ENCODE measurements around the gene CTIF. TPM values are rescaled to one million over a fixed set of nuclear protein-coding genes. Genes with fewer than 3 reads are reported as not detected.

Gene CTIF
- total and polyA plus RNA-seq, 11 donors, result 21.2 to 93.0 (median 68.0) TPM

GRCh38 chr18:48766026-48766425 is 227.2 kb downstream of the CTIF start:
- Histone ChIP-seq H3K27ac (peak overlapping the region in 9 of 12 donors; percentile 12 to 94 (median 80)), H3K9me3 (no peaks in the 10 kb centered on the region), H3K4me1 (peaks cover 0 to 93% (median 42%) of the 10 kb centered on the region in 12 donors), H3K27me3 (no peaks in the 10 kb centered on the region), H3K36me3 (peaks cover 0 to 25% (median 4%) of the 10 kb centered on the region in 9 donors), H3K4me3 (no peak overlapping the region)
- TF ChIP-seq, protein P1, sequence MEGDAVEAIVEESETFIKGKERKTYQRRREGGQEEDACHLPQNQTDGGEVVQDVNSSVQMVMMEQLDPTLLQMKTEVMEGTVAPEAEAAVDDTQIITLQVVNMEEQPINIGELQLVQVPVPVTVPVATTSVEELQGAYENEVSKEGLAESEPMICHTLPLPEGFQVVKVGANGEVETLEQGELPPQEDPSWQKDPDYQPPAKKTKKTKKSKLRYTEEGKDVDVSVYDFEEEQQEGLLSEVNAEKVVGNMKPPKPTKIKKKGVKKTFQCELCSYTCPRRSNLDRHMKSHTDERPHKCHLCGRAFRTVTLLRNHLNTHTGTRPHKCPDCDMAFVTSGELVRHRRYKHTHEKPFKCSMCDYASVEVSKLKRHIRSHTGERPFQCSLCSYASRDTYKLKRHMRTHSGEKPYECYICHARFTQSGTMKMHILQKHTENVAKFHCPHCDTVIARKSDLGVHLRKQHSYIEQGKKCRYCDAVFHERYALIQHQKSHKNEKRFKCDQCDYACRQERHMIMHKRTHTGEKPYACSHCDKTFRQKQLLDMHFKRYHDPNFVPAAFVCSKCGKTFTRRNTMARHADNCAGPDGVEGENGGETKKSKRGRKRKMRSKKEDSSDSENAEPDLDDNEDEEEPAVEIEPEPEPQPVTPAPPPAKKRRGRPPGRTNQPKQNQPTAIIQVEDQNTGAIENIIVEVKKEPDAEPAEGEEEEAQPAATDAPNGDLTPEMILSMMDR (IDR thresholded peaks at IDR 0.05), result no peak
- TF ChIP-seq POLR2A (IDR thresholded peaks at IDR 0.05), result no peak
- DNase-seq (no peak), ATAC-seq (no peak)
- intact Hi-C loops (cut with DNase I), result loop anchor here in 1 of 10 donors (10.0 kb wide), 1 partner anchor 51 kb away; no protein-coding TSS in a partner anchor
- 75 to 85% (median 78%) methylated on average over 4 of the region's 4 CpGs for WGBS, 4 donors

DNA sequence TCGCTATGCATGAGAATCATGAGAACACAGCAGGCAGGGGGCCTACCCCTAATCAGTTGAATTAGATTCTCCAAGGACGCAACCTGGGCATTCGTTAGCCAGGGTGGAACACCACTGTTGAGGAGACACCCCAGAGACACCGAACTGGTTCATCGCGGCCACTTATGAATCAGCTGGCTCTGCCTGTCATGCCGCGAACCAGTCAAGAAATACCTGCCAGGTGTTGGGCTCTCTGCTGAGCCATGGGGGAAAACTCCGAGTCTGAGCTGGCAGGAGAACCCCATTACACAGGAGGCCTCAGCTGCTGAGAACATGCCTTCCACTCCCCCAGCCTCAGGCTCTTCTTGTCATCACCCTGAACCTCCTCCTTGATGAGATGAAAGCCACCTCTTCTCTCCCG is 227.7 kb downstream of the CTIF start:
- TF ChIP-seq, protein P1 (IDR thresholded peaks at IDR 0.05), result no peak
- TF ChIP-seq POLR2A (IDR thresholded peaks at IDR 0.05), result no peak
- 84 to 96% (median 87%) methylated on average over 8 to 10 of the region's 10 CpGs for WGBS, 4 donors
- Histone ChIP-seq H3K4me3 (no peak overlapping the region), H3K4me1 (peaks cover 0 to 93% (median 42%) of the 10 kb centered on the region in 12 donors), H3K9me3 (no peaks in the 10 kb centered on the region), H3K36me3 (peaks cover 0 to 22% (median 4%) of the 10 kb centered on the region in 9 donors), H3K27me3 (no peaks in the 10 kb centered on the region), H3K27ac (peak overlapping the region; percentile 12 to 94 (median 78))
- ATAC-seq (no peak), DNase-seq (no peak)
- intact Hi-C loops (cut with DNase I), result loop anchor here in 1 of 10 donors (10.0 kb wide), 1 partner anchor 52 kb away; no protein-coding TSS in a partner anchor

DNA sequence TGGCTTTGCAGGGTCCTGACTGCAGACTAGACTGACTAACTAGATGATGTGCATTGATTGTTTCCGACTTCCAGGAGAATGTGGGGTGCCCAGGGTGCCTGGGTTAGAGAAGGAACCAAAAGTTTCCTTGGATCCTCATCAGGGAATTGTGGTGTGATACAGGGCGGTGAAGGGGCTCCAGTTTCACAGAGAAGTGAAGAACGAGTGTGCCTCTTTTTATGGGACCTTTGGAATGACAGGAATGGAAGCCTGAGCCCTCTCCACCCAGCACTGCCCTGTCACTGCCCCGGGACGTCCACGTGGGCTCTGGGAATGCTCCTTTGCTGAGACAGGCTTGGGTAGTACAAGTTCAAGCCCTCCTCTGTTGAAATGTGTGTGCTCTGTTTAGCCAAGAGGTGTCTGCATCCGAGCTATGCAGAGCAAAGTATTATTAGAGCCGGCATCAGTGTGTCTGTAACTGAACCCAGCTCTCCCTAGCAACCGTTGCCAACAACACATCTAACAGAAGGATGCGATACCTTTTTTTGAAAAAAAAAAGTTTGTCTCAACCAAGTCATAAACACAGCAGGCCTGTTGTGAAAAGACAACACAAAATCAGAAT is 228.4 kb downstream of the CTIF start:
- Histone ChIP-seq H3K9me3 (no peaks in the 10 kb centered on the region), H3K4me1 (peaks cover 0 to 93% (median 45%) of the 10 kb centered on the region in 12 donors), H3K27me3 (no peaks in the 10 kb centered on the region), H3K4me3 (no peak overlapping the region), H3K36me3 (peaks cover 0 to 15% (median 0%) of the 10 kb centered on the region in 9 donors), H3K27ac (peak overlapping the region; percentile 12 to 95 (median 79))
- ATAC-seq, result peak; percentile 86 to 92 (median 90)
- 37 to 47% (median 44%) methylated on average over 10 of the region's 10 CpGs for WGBS, 4 donors
- intact Hi-C loops (cut with DNase I), result loop anchor here in 1 of 10 donors (10.0 kb wide), 1 partner anchor 52 kb away; no protein-coding TSS in a partner anchor
- DNase-seq, result peak in 4 of 5 donors; percentile 63 to 77 (median 70)
- TF ChIP-seq, protein P1 (IDR thresholded peaks at IDR 0.05), result no peak
- TF ChIP-seq POLR2A (IDR thresholded peaks at IDR 0.05), result no peak

GRCh38 chr18:48769006-48769636 is 230.3 kb downstream of the CTIF start:
- H3K4me3 ChIP-seq, result no peak overlapping the region
- H3K36me3 ChIP-seq, result peaks cover 0 to 6% (median 0%) of the 10 kb centered on the region in 9 donors
- peak overlapping the region in 7 of 12 donors; percentile 12 to 95 (median 75) for H3K27ac ChIP-seq
- H3K27me3 ChIP-seq, result no peaks in the 10 kb centered on the region
- DNase-seq (no peak), ATAC-seq (no peak)
- 69 to 79% (median 73%) methylated on average over 10 of the region's 10 CpGs for WGBS, 4 donors
- H3K9me3 ChIP-seq, result no peaks in the 10 kb centered on the region
- peaks cover 0 to 90% (median 46%) of the 10 kb centered on the region in 12 donors for H3K4me1 ChIP-seq
- TF ChIP-seq POLR2A (IDR thresholded peaks at IDR 0.05), result no peak
- TF ChIP-seq, protein P1 (IDR thresholded peaks at IDR 0.05), result peak in 5 of 12 donors; percentile 8 to 22 (median 9)
- intact Hi-C loops (cut with DNase I), result loop anchor here in 1 of 10 donors (10.0 kb wide), 1 partner anchor 54 kb away; no protein-coding TSS in a partner anchor

All from heart left ventricle (tissue), 16 donors.